HG02763 (cell line): ENCODE data around the gene RBM33.

Experiments used
- ATAC-seq: cut with Tn5 transposase; IDR thresholded peaks from one replicate; pipeline ENCODE4 v1.9.1; 2021; ENCODE audit warnings: mild to moderate bottlenecking, moderate library complexity; ENCODE audit not compliant: unreplicated experiment

RBM33 gene

DNA sequence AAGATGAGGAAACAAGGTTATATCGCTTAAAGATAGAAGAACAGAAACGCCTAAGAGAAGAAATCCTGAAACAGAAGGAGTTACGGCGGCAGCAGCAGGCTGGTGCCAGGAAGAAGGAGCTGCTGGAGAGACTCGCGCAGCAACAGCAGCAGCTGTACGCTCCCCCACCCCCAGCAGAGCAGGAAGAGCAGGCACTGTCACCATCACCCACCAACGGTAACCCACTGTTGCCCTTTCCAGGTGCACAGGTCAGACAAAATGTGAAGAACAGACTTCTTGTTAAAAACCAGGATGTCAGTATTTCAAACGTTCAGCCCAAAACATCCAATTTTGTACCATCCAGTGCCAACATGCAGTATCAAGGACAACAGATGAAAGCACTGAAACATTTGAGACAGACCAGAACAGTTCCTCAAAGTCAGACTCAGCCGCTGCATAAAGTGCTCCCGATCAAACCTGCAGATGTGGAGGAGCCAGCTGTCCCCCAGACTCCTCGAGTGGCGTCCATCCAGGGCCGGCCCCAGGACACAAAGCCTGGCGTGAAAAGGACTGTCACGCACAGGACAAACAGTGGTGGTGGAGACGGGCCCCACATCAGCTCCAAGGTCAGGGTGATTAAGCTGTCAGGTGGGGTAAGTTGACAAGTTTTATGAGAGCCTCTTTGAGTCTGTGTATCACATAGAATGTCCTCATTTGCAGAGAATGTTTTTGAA is 100.7 kb downstream of the RBM33 start:
- no peak for ATAC-seq

DNA sequence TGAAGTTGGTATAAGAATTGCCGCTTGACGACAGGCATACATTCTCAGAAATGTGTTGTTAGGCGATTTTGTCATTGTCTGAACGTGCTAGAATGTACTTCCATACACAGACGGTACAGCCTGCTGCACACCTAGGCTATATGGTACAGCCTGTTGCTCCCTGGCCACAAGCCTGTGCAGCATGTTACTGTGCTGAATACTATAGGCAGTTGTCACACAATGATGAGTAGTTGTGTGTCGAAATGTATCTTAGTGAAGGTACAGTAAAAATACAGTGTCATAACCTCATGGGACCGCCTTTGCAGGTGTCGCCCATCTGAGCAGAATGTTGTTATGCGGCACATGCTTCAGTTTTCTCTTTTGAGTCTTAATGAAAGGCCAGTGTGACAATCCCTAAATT is 101.3 kb downstream of the RBM33 start:
- ATAC-seq, result peak; percentile 16

DNA sequence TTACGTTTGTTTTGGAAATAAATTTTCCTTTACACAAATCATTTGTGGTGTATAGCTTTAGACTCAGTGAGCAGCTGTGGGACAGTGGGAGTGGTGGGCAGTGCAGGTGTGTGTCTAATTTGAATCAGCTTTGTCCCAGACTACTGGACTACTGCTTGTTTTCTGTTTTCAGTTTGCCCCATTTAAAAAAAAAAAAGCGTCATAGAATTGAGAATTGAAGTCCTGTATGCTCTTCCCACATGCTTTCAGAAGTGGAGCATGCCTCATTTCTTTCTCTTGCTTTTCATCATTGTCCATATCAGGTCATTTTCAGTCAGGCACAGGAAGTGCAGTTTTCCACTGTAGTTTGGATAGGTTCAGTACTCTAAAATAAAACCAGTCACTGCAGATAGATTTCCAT is 101.7 kb downstream of the RBM33 start:
- ATAC-seq, result peak; percentile 72

DNA sequence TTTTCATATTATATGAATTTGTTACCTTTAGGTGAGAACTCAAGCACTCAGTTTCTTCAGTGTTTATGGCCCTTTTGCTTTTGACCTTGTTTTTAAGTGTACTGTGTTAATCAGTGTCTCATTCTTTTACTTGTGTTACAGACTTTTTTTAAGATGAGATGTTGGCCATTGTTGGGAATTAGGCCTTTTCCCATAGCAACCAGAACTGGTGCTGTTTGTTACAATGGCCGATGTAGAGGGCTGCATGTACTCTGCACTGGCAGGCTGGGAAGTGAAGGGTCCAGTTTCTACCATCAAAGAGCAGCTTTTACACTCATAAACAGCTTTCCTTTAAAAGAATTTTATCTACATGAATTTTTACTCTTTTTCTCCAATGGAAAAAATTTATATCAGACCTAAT is 102.7 kb downstream of the RBM33 start:
- ATAC-seq, result no peak

DNA sequence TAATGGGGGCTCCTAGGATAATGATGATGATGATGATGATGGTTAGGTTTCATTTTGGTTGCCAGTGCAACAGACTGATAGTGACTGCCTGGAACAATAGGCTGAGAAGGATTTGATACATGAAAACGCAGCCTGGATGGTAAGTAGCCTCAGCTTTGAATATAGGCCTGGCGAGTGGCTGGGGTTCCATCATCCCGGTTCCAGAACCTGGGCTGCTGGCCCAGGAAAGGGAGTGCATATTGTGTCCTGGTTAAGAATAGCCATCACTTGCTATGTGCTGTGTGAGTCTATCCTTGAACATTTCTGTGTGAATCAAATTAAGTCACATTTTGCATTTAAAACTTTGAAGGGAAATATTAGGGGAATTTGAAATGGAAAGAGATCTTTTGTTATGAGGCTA is 105.1 kb downstream of the RBM33 start:
- ATAC-seq, result no peak

DNA sequence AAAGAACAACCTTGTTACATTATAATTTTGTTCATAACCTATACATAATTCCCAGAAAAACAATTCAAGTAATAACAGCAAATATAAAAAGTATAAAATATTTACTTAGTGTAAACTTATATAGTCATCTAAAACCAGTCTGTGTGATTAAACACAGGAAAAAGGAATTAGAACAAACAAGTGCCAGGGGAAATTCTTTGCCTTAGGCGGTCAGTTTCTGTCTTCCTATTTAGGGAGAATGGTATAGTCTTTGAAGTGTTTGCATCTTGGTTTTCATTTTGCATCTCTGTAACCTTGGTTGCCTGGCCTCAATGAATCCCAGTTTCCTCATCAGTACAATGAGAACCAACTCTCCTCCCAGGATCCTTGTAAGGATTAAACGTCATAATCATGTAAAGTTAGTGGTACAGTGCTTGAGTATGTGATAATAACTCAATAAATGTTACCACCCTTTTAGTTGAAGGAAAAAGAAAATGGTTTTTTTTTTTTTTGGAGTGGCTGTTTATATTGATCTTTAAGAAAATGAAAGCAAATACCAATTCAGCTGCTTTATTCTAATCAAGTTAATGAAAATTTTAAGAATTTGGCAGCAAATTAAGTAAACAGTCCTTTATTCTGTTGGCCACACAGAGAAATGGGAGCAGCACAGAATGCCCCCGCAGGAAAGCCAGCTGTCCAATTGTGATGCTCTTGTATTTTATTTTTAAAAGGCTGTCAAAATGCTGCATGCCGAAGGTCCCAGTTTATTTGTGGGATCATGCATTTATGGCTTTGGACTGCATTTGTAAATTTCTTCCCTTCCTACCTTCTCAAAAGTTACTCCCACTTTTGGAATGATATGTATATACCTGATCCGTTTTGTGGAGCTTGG is 106.0 kb downstream of the RBM33 start:
- ATAC-seq, result no peak

DNA sequence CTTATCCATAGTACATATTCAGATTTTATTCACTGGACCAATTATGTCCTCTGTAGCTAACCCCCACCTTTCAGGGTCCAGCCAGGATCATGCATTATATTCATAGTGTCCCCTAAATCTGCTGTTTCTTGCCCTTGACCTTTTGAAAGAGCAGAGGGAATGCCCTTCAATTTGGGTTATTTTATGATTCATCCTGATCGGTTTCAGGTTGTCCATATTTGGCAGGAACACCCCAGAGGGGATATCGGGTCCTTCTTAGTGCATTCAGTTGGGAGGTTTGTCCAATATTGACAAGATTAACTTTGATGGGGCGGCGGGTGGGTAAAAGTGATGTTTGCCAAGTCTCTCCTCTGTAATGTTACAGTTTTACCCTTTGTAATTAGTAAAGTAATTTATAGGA is 106.9 kb downstream of the RBM33 start:
- ATAC-seq, result no peak

DNA sequence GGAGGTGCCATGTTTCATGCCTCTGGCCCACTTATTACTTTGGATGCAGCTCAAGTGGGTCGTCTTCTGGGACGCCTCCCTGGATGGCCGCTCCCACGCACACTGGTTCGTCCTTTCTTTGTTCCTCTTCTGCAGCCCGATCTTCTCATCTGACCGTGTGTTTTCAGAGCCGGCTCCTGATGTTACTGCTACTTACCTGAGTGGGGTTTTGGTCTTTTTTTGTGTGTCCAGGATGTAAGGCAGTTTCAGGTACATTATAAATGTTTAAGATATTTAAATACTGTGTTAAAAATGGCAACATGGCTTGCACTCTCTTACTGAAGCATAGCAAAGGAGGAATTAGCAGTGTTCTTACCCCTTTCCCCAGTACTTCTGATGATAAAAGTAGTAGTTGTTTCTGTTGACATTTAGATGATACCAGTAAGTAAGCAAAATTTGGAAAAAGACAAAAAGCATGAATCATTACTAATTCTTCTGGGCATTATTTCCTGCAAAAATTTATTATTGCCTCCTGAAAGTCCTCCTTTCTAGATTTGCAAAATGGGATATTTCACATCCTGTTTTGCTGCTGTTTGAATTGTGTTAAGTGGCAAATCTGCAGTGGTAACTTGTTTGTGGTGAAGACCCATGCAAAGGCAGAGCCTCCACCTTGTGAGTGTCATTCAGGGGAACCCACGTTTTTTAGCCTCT is 108.4 kb downstream of the RBM33 start:
- ATAC-seq, result peak; percentile 57

DNA sequence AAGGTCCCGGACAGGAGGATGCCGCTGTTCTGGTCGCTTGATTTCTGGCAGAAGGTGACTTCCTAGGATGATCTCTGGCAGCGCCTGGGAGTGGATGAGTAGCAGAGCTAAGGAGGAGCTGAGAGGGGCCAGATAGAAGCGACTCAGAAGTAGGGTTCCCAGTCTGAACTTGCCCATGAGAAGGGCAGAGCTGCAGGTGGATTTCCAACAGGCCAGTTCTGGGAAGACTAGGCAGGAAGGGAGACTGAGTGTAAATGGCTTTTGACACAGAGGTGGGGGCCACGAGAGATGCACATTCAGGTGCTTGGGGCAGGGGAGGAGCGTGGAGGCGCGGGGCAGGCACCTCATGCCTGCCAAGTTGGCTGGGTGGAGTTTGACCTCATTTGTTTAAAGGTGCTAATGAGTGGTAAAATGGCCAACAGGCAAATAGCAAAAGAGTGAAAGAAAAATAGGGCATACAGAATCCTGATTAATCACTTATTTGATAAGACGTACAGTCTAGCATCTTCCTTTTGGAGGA is 109.0 kb downstream of the RBM33 start:
- no peak for ATAC-seq

DNA sequence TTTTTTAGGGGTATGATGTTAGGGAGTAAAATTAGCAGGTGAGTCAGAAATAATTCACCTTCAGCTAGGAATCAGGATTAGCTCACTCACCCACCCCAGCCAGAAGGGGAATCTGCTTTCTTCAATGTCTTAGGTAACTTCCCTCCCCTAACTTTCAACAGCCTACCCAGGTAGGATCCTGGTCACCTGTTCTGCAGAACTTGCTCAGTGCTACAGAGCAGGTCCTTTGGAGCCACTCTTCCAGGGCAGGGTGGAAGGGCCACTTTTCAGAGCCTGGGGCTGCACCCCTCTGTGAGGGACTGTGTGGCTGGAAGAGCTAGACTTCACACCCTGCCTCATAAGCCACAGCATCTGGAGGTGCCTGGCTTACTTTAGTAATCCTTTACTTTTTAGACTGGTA is 109.7 kb downstream of the RBM33 start:
- ATAC-seq, result no peak

DNA sequence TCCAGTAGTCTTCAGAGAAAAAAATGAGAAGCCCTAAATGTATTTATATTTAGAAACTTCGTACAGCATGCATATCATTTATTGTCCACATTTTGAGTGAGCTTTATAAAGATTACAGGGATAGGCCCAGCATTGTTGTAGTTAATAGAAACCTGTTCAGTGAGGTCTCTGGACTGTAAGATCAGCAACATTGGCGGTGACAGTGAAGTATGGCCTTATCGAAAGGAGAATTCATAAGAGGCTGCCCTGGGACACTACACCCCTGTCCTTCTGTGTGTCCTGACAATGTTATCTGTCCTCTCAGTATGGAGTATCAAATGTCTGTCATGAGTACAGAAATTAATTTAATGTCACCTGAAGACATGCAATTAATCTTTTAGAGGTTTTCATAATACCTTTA is 110.6 kb downstream of the RBM33 start:
- ATAC-seq, result no peak

DNA sequence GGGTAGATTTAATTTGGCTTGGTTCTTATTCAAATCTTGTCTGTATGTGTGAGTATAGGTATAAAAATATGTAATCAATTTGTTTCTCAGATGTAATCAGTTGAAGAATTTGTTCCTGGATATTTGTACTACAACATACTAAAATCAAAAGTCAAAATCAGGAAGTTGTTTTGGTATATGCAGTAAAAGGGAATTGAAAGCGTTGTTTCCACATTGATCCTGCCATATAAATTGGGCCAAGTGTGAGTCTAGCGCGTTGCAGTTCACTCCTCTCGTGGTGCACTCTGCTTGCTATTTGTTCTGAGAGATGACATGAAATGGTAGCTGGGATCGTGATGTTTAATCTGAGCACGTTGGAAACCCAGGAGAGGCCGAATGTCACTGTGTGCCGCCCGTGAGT is 111.9 kb downstream of the RBM33 start:
- ATAC-seq, result no peak

DNA sequence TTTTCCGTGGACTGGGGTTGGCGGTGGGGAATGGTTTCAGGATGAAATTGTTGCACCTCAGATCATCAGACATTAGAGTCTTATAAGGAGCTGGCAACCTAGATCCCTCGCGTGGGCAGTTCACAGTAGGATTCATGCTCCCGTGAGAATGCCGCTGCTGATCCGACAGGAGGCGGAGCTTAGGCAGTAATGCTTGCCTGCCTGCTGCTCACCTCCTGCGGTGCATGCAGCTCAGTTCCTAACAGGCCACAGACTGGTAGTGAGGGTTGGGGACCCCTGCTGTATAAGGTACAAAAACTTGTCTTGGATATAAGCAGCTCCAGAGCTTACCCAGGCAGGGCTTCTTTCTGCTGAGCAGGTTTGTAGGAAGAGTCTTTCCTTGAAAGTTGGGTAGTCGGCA is 113.9 kb downstream of the RBM33 start:
- no peak for ATAC-seq

DNA sequence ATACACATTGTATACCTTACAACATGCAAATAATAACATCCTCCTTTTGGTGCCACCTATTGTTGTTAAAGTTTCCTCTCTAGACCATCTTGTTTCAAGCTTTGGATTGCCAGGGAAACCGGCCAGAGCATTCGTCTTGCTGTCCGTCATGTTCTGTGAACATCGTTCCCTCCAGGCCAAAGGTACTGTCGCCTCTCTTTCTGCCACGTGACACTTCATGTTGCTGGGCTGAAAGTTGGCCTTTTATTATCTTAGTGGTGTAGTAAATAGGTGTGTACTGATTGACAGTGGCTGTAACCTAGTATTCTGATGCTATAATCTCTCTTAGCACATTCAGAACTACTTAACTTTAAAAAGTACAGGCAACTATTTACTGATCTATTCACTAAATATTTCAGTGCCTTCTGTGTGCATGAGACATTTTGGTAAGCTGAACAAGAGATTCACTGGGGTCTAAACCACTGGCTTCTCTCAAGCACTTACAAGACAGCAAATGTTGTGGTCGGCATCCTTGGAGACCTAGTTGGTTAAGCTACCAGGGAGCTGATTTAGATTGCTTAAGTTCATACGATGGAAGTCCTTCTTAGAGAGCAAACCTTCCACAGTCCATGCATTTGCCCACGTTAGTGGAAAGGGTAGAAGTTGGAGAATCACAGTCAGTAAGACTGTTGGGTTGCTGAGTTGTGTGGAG is 115.4 kb downstream of the RBM33 start:
- no peak for ATAC-seq

DNA sequence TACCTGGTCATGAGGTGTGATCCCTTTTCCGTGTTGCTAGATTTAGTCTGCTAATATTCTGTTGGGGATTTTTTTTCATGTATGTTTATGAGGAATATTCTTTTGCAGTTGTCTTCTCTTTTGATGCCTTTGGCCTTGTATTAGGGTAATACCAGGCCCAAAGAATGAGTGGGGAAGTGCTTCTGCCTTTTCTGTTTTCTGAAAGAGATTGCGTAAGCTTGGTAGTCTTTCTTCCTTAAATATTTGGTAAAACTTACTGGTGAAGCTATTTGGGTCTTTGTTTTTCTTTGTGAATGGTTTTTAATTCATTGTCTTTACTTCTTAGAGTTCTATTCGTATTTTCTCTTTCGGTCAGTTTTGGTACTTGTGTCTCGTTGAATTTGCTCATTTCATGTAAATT is 116.7 kb downstream of the RBM33 start:
- ATAC-seq, result no peak

DNA sequence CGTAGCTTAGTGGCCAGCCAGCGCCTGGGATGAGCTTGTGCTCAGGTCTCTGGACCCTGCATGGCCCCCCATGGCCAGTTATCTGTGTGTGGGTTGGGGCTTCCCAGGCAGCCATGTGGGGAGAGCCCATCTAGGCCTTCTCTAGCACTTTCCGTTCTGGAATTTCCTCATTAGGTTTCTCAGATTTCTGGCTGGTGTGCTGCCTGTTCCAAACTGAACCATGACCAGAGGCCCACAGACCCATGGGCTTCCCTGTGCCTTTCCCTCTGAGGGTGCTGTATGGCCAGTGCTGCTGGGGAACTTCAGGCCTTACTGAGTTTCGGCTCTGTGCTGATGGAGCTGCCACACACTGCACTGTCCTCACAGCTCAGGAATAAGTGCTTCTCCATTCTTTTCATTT is 117.6 kb downstream of the RBM33 start:
- no peak for ATAC-seq

DNA sequence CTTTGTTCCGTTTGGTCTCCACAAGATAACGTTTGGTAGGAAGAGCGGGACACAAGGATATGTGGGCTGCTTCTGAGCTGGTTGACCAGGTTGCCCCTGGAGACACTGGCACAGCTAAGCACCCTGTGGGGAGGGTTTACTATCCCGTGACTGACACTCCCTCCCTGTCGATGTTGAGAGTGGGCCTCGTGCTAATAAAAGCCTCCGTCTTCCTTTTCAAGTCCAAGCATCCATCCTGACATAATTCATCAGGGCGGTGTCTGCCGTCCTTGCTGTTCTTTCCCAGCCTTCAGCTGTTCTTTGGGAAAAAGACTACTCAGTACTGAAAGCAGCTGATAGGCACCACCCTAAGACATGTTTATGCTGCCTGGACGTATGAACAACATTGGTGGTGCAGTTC is 118.2 kb downstream of the RBM33 start:
- no peak for ATAC-seq

DNA sequence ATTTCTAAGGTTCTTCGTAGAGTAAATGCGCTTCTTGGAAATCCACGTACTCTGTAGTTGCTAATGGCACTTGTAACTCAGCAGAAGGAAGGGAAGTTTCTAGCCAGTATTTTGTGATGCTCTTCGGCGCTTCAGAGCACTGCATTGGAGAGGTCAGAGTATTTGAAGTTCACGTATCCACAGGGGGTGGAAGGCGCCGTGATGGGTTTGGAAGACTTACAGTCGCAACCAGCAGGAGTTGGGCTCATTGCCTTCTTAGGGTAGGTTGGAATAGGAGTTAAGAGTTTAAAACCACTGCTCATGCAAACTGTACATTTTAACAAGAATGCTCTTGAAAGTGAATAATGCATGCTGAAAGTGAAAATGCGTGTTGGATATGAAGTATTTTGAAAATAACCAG is 118.7 kb downstream of the RBM33 start:
- ATAC-seq, result no peak

DNA sequence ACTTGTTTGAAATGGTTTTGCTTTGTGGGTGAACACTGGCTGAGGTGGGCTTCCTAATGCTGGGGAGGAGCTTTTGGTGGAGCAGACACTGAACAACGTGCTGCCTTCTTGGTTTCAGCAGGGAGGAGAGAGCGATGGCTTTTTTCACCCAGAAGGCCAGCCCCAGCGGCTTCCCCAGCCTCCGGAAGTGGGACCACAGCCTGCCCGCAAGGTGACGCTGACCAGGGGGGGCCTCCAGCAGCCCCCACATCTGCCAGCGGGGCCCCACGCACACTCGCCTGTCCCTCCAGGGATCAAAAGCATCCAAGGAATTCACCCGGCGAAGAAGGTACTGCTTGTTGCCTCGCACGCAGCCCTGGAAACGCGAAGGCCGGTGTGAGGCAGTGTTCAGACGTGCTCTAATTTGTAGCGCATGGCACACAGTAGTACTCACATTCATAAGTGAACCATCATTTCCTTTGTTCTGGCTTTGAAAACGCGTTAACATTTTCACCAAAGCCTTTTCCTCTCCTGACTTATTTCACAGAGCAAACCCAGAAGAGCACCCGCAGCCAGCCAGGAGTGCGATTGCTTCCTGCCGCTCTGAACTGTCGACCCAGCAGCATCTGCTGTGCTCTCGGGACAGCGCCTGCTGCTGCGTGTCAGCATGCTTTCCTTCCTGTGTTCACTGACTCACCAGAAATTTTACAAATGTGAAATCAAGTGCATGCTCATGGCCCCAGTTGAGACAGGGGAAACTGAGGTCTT is 119.4 kb downstream of the RBM33 start:
- no peak for ATAC-seq

DNA sequence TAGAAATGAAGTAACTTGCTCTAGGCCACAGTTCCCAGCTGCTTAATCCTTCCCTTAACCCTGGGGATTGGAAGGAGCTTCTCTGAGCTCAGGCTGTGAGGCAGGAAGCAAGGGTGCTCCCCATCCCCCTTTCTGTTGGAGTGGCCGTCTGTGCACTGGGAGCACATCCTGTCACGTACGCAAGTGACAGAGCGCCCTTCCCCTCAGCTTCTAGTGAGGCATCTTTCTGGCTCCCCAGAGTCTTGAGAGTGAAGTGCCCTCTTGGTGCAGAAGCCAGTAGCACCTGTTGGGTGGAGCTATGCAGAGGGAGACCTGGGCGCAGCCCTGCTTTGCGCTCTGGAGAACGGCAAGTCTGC is 120.0 kb downstream of the RBM33 start:
- no peak for ATAC-seq
